Neuronal stem cell (in vitro differentiated cells): ENCODE measurements around the gene ZNF780A.
A peak's percentile ranks its signal among the peaks of the same experiment; 100 is the strongest.

Source experiments
- DNase-seq: peaks from one replicate; pipeline ENCODE4 v3.0.0-alpha.2; 2013; ENCODE audit warnings: low spot score
- H2AFZ ChIP-seq: one replicate; pipeline ENCODE4 v1.6.1; 2013; ENCODE audit warnings: mild to moderate bottlenecking, low read length, inconsistent platforms
- H2AK5ac ChIP-seq: 2 replicates; pipeline ENCODE4 v1.6.1; 2013; ENCODE audit warnings: low read depth, mild to moderate bottlenecking, inconsistent platforms, low read length, moderate library complexity, mixed read lengths
- H2BK120ac ChIP-seq: 2 replicates; pipeline ENCODE4 v1.6.1; 2013; ENCODE audit warnings: low read depth, mild to moderate bottlenecking, inconsistent platforms, low read length, moderate library complexity, mixed read lengths
- H2BK12ac ChIP-seq: one replicate; pipeline ENCODE4 v1.6.1; 2013; ENCODE audit warnings: low read length, inconsistent platforms
- H2BK15ac ChIP-seq: 2 replicates; pipeline ENCODE4 v1.6.1; 2013; ENCODE audit warnings: mild to moderate bottlenecking, low read length, inconsistent platforms, mixed read lengths
- H2BK5ac ChIP-seq: one replicate; pipeline ENCODE4 v1.6.1; 2013; ENCODE audit warnings: inconsistent platforms, mild to moderate bottlenecking, low read length, moderate library complexity
- H3K14ac ChIP-seq: one replicate; pipeline ENCODE4 v1.6.1; 2013; ENCODE audit warnings: low read length, inconsistent platforms
- H3K18ac ChIP-seq: 2 replicates; pipeline ENCODE4 v1.6.1; 2013; ENCODE audit warnings: low read length, inconsistent platforms
- H3K23ac ChIP-seq: 2 replicates; pipeline ENCODE4 v1.6.1; 2013; ENCODE audit warnings: low read depth, mild to moderate bottlenecking, mixed read lengths, low read length, inconsistent platforms; ENCODE audit not compliant: poor library complexity
- H3K27ac ChIP-seq: replicated peaks from 3 replicates; pipeline ENCODE4 v1.5.1; 2013; ENCODE audit warnings: low read length, inconsistent platforms
- H3K27me3 ChIP-seq, 3 experiments: 2 replicates each; pipeline ENCODE4 v1.6.1; 2013; ENCODE audit warnings: low read length in 3 of 3, mild to moderate bottlenecking in 2 of 3, inconsistent platforms in 1 of 3, low read depth in 1 of 3, mixed read lengths in 1 of 3, moderate library complexity in 1 of 3; ENCODE audit not compliant: control insufficient read depth in 3 of 3, insufficient read depth in 3 of 3
- H3K36me3 ChIP-seq, 2 donors: replicated peaks in 1 of 2; 2 replicates each; pipeline ENCODE4 v1.6.1; 2013; ENCODE audit warnings: low read length in 2 of 2; ENCODE audit not compliant: control insufficient read depth in 2 of 2, insufficient read depth in 2 of 2
- H3K4ac ChIP-seq: 2 replicates; pipeline ENCODE4 v1.6.1; 2013; ENCODE audit warnings: inconsistent platforms, mild to moderate bottlenecking, low read length, moderate library complexity
- H3K4me1 ChIP-seq, 2 donors: 1 replicate in 1 of 2; 2 replicates in 1 of 2; pipeline ENCODE4 v1.6.1; 2013; ENCODE audit warnings: low read length in 2 of 2, low read depth in 1 of 2; ENCODE audit not compliant: control insufficient read depth in 2 of 2, insufficient read depth in 1 of 2
- H3K4me2 ChIP-seq: one replicate; pipeline ENCODE4 v1.6.1; 2013; ENCODE audit warnings: mild to moderate bottlenecking, low read length, inconsistent platforms; ENCODE audit not compliant: insufficient read depth, poor library complexity, severe bottlenecking
- H3K4me3 ChIP-seq, 2 donors: 2 replicates each; pipeline ENCODE4 v1.5.1; 2013; ENCODE audit warnings: low read length in 2 of 2, mild to moderate bottlenecking in 2 of 2, inconsistent platforms in 1 of 2, moderate library complexity in 1 of 2
- H3K79me1 ChIP-seq: one replicate; pipeline ENCODE4 v1.6.1; 2013; ENCODE audit warnings: low read depth, mild to moderate bottlenecking, inconsistent platforms, low read length, moderate library complexity
- H3K9ac ChIP-seq: one replicate; pipeline ENCODE4 v1.6.1; 2013; ENCODE audit warnings: mild to moderate bottlenecking, low read depth, low read length, inconsistent platforms; ENCODE audit not compliant: poor library complexity
- H3K9me3 ChIP-seq, 2 donors: replicated peaks in 1 of 2; 2 replicates each; pipeline versions ENCODE3 to v1.6.1; 2013; ENCODE audit warnings: low read length in 2 of 2, mild to moderate bottlenecking in 2 of 2, inconsistent platforms in 1 of 2, low read depth in 1 of 2, mixed read lengths in 1 of 2, moderate library complexity in 1 of 2; ENCODE audit not compliant: control insufficient read depth in 2 of 2, insufficient read depth in 1 of 2
- H4K8ac ChIP-seq: one replicate; pipeline ENCODE4 v1.6.1; 2013; ENCODE audit warnings: low read depth, mild to moderate bottlenecking, inconsistent platforms, low read length, moderate library complexity
- H4K91ac ChIP-seq: one replicate; pipeline ENCODE4 v1.6.1; 2013; ENCODE audit warnings: low read length, low read depth, mild to moderate bottlenecking, inconsistent platforms; ENCODE audit not compliant: poor library complexity
- WGBS, 2 donors: extraction: QIAGEN DNeasy Blood & Tissue Kit; methylation state at CpG; one replicate each; pipeline ENCODE4 v1.1.7; 2013; ENCODE audit warnings: missing lambda C conversion rate in 2 of 2, mixed read lengths in 1 of 2; ENCODE audit not compliant: insufficient read length in 2 of 2, insufficient replicate concordance in 1 of 2; ENCODE audit errors: extremely low coverage in 2 of 2; 5-methylcytosine and 5-hydroxymethylcytosine counted together

The ZNF780A gene

GRCh38 chr19:40101813-40102212, 11.1 kb upstream of the ZNF780A start:
- Histone ChIP-seq H3K79me1 (no peaks in the 10 kb centered on the region), H2AK5ac (no peak overlapping the region), H3K4ac (no peak overlapping the region), H3K36me3 (no peaks in the 10 kb centered on the region), H2AFZ (no peak overlapping the region), H2BK15ac (no peak overlapping the region), H3K9ac (no peak overlapping the region), H4K91ac (no peak overlapping the region), H3K9me3 (peaks cover 0 to 3% of the 10 kb centered on the region in 2 donors), H3K27ac (no peak overlapping the region), H3K23ac (no peak overlapping the region), H3K27me3 (peaks cover 0 to 5% (median 0%) of the 10 kb centered on the region in 3 experiments), H3K18ac (no peak overlapping the region), H3K4me3 (no peak overlapping the region), H2BK12ac (no peak overlapping the region), H3K14ac (no peak overlapping the region), H3K4me2 (no peak overlapping the region), H4K8ac (no peak overlapping the region), H2BK5ac (no peak overlapping the region), H3K4me1 (no peaks in the 10 kb centered on the region), H2BK120ac (no peak overlapping the region)
- DNase-seq, result no peak
- no CpG with 5 or more reads among the region's 1 CpG for WGBS, 2 donors

- Histone ChIP-seq H2BK15ac (no peak overlapping the region), H2AK5ac (no peak overlapping the region), H3K4me3 (no peak overlapping the region), H3K23ac (no peak overlapping the region), H3K27ac (no peak overlapping the region), H3K79me1 (no peaks in the 10 kb centered on the region), H3K4me1 (peaks cover 3 to 4% of the 10 kb centered on the region in 2 donors), H3K4me2 (no peak overlapping the region), H4K91ac (no peak overlapping the region), H2BK12ac (no peak overlapping the region), H3K14ac (no peak overlapping the region), H3K18ac (no peak overlapping the region), H3K4ac (no peak overlapping the region), H2BK120ac (no peak overlapping the region), H3K9ac (no peak overlapping the region), H3K27me3 (no peaks in the 10 kb centered on the region), H3K36me3 (no peaks in the 10 kb centered on the region), H2BK5ac (no peak overlapping the region), H3K9me3 (peaks cover 0 to 9% of the 10 kb centered on the region in 2 donors), H2AFZ (no peak overlapping the region), H4K8ac (no peak overlapping the region)
- no peak for DNase-seq
- no CpG with 5 or more reads among the region's 1 CpG for WGBS, 2 donors
Observed at GRCh38 chr19:40093416-40093815, 2.7 kb upstream of the ZNF780A start.

- no peaks in the 10 kb centered on the region for H3K36me3 ChIP-seq
- H3K4me2 ChIP-seq, result peak overlapping the region; percentile 81
- H3K9me3 ChIP-seq, result peaks cover 0 to 13% of the 10 kb centered on the region in 2 donors
- H3K18ac ChIP-seq, result no peak overlapping the region
- no peak overlapping the region for H2BK5ac ChIP-seq
- no peak overlapping the region for H3K9ac ChIP-seq
- no peak overlapping the region for H2BK12ac ChIP-seq
- no peaks in the 10 kb centered on the region for H3K27me3 ChIP-seq
- no peaks in the 10 kb centered on the region for H3K79me1 ChIP-seq
- no peak overlapping the region for H2BK15ac ChIP-seq
- H2BK120ac ChIP-seq, result no peak overlapping the region
- no peak overlapping the region for H3K27ac ChIP-seq
- peaks cover 3 to 4% of the 10 kb centered on the region in 2 donors for H3K4me1 ChIP-seq
- H2AFZ ChIP-seq, result peak overlapping the region; percentile 94
- H3K4me3 ChIP-seq, result peak overlapping the region; percentile 74 to 93
- no peak overlapping the region for H4K91ac ChIP-seq
- WGBS, 2 donors, result no CpG with 5 or more reads among the region's 10 CpGs
- H2AK5ac ChIP-seq, result no peak overlapping the region
- no peak overlapping the region for H3K23ac ChIP-seq
- no peak overlapping the region for H3K14ac ChIP-seq
- H4K8ac ChIP-seq, result no peak overlapping the region
- no peak for DNase-seq
- no peak overlapping the region for H3K4ac ChIP-seq
Observed at GRCh38 chr19:40091205-40092129, 724 bp upstream of the ZNF780A start.

- peaks cover 3 to 4% of the 10 kb centered on the region in 2 donors for H3K4me1 ChIP-seq
- H3K79me1 ChIP-seq, result no peaks in the 10 kb centered on the region
- no peak overlapping the region for H3K9ac ChIP-seq
- H2AK5ac ChIP-seq, result no peak overlapping the region
- H3K4me3 ChIP-seq, result peak overlapping the region in 1 of 2 donors; percentile 74
- DNase-seq, result no peak
- no peak overlapping the region for H4K8ac ChIP-seq
- no peaks in the 10 kb centered on the region for H3K27me3 ChIP-seq
- H2BK120ac ChIP-seq, result no peak overlapping the region
- no peak overlapping the region for H2BK12ac ChIP-seq
- peak overlapping the region; percentile 36 for H3K4me2 ChIP-seq
- no peak overlapping the region for H3K4ac ChIP-seq
- no peak overlapping the region for H2BK15ac ChIP-seq
- H2AFZ ChIP-seq, result peak overlapping the region; percentile 94
- no peak overlapping the region for H3K23ac ChIP-seq
- no peak overlapping the region for H2BK5ac ChIP-seq
- H3K14ac ChIP-seq, result no peak overlapping the region
- no peak overlapping the region for H4K91ac ChIP-seq
- no peak overlapping the region for H3K27ac ChIP-seq
- peaks cover 0 to 7% of the 10 kb centered on the region in 2 donors for H3K36me3 ChIP-seq
- WGBS, 2 donors, result no CpG with 5 or more reads among the region's 4 CpGs
- peaks cover 0 to 8% of the 10 kb centered on the region in 2 donors for H3K9me3 ChIP-seq
- no peak overlapping the region for H3K18ac ChIP-seq
Observed at GRCh38 chr19:40089462-40089861, 1.3 kb downstream of the ZNF780A start.
